ENCODE measurements around the gene SPAG4.

The SPAG4 gene

GRCh38 chr20:35625584-35626385 lies 10.2 kb downstream of the SPAG4 start:
- no peak for DNase-seq

GRCh38 chr20:35626386-35627001 lies 10.9 kb downstream of the SPAG4 start:
- DNase-seq, result no peak

GRCh38 chr20:35627121-35627520 lies 11.5 kb downstream of the SPAG4 start:
- no peak for DNase-seq

- DNase-seq, result no peak
Observed at GRCh38 chr20:35629427-35630145, 14.0 kb downstream of the SPAG4 start.

- no peak for DNase-seq
Observed at GRCh38 chr20:35630636-35631035, 15.0 kb downstream of the SPAG4 start.

GRCh38 chr20:35632539-35633115 lies 17.0 kb downstream of the SPAG4 start:
- no peak for DNase-seq

- DNase-seq, result no peak
Observed at GRCh38 chr20:35635652-35636051, 20.0 kb downstream of the SPAG4 start.

- DNase-seq, result no peak
Observed at GRCh38 chr20:35636095-35636494, 20.5 kb downstream of the SPAG4 start.

- no peak for DNase-seq
Observed at GRCh38 chr20:35637276-35637675, 21.6 kb downstream of the SPAG4 start.

- no peak for DNase-seq
Observed at GRCh38 chr20:35638751-35639150, 23.1 kb downstream of the SPAG4 start.

- DNase-seq, result no peak
Observed at GRCh38 chr20:35640724-35641123, 25.1 kb downstream of the SPAG4 start.

GRCh38 chr20:35641743-35642142 lies 26.1 kb downstream of the SPAG4 start:
- DNase-seq, result no peak

GRCh38 chr20:35643045-35643444 lies 27.4 kb downstream of the SPAG4 start:
- DNase-seq, result no peak

- no peak for DNase-seq
Observed at GRCh38 chr20:35644806-35645205, 29.2 kb downstream of the SPAG4 start.

GRCh38 chr20:35648836-35649235 lies 33.2 kb downstream of the SPAG4 start:
- no peak for DNase-seq

GRCh38 chr20:35650632-35651031 lies 35.0 kb downstream of the SPAG4 start:
- DNase-seq, result no peak

- DNase-seq, result no peak
Observed at GRCh38 chr20:35651958-35652357, 36.3 kb downstream of the SPAG4 start.

- no peak for DNase-seq
Observed at GRCh38 chr20:35652641-35653429, 37.2 kb downstream of the SPAG4 start.

- DNase-seq, result no peak
Observed at GRCh38 chr20:35653430-35653734, 37.8 kb downstream of the SPAG4 start.

GRCh38 chr20:35653893-35654292 lies 38.3 kb downstream of the SPAG4 start:
- DNase-seq, result no peak

- no peak for DNase-seq
Observed at GRCh38 chr20:35654415-35654814, 38.8 kb downstream of the SPAG4 start.

- no peak for DNase-seq
Observed at GRCh38 chr20:35657271-35657670, 41.6 kb downstream of the SPAG4 start.

Data from COR-L47 (cell line).